ENCODE measurements around the gene CITED2. TPM values are rescaled to one million over a fixed set of nuclear protein-coding genes. Genes with fewer than 3 reads are reported as not detected.

The CITED2 gene
- polyA plus RNA-seq, 1 of the 3 experiments (the other 2 are of a cell fraction): 173 TPM

GRCh38 chr6:139386404-139386803 lies 12.0 kb upstream of the CITED2 start:
- Histone ChIP-seq H3K9ac (no peak overlapping the region), H3K27me3 (ENCODE audit: insufficient read depth) (no peaks in the 10 kb centered on the region), H3K9me2 (no peaks in the 10 kb centered on the region), H3K36me3 (replicated peaks in 1 of 2; ENCODE audit: control insufficient read depth in 1 of 2, insufficient read depth in 2 of 2, low read length in 1 of 2) (no peaks in the 10 kb centered on the region), H3K4me3 (ENCODE audit: low read depth in 2 of 2, low read length in 1 of 2) (no peak overlapping the region), H3F3A (replicated peaks; ENCODE audit: insufficient read depth) (peaks cover 10% of the 10 kb centered on the region), H3K79me2 (ENCODE audit: insufficient read depth) (no peaks in the 10 kb centered on the region), H3K9me3 (no peaks in the 10 kb centered on the region), H3K4me1 (ENCODE audit: control insufficient read depth in 1 of 2, insufficient read depth in 2 of 2, low read depth in 1 of 2, low read length in 1 of 2) (no peaks in the 10 kb centered on the region), H3K4me2 (no peak overlapping the region), H4K20me1 (ENCODE audit: insufficient read depth) (no peaks in the 10 kb centered on the region), H3K27ac (ENCODE audit: low read depth in 2 of 2, low read length in 1 of 2) (no peak overlapping the region), H2AFZ (ENCODE audit: low read depth) (no peak overlapping the region)
- ChIA-PET POLR2A (no interaction called here), CTCF (interaction anchor here (1.2 to 2.2 kb wide), 2 partner anchors 13 to 17 kb away, joined by 3 to 6 read pairs; no protein-coding TSS in a partner anchor)
- WGBS (ENCODE audit: low lambda C conversion rate): 62% methylated on average over 3 of the region's 3 CpGs
- TF ChIP-seq GATA2 (CRISPR knock-in tag; IDR thresholded peaks at IDR 0.05) (no peak), NFIC (IDR thresholded peaks at IDR 0.05; ENCODE audit: borderline replicate concordance) (no peak), EZH2phosphoT487 (IDR thresholded peaks at IDR 0.05; ENCODE audit: borderline replicate concordance, low read depth) (no peak), RFX5 (IDR thresholded peaks at IDR 0.05; ENCODE audit: low read length) (no peak), IRF3 (IDR thresholded peaks at IDR 0.05; ENCODE audit: low read depth, low read length) (no peak), POLR2AphosphoS5 (IDR thresholded peaks at IDR 0.05; ENCODE audit: low read depth, low read length) (no peak), RCOR1 (IDR thresholded peaks at IDR 0.05; ENCODE audit: low read length) (no peak), MAX (IDR thresholded peaks at IDR 0.05; ENCODE audit: low read depth) (no peak), MXI1 (IDR thresholded peaks at IDR 0.05; ENCODE audit: low read depth, low read length) (no peak), FOXJ3 (CRISPR knock-in tag; IDR thresholded peaks at IDR 0.05) (no peak), MEF2A (IDR thresholded peaks at IDR 0.05; ENCODE audit: borderline replicate concordance, low read depth) (no peak), RXRA (IDR thresholded peaks at IDR 0.05; ENCODE audit: borderline replicate concordance, low read depth) (no peak), EP300 (IDR thresholded peaks at IDR 0.05; ENCODE audit: borderline replicate concordance in 1 of 2, low read depth in 1 of 2, low read length in 1 of 2) (no peak), ELF1 (IDR thresholded peaks at IDR 0.05) (no peak), SIN3A (IDR thresholded peaks at IDR 0.05; ENCODE audit: borderline replicate concordance, low read depth, low read length) (no peak), TAF1 (IDR thresholded peaks at IDR 0.05; ENCODE audit: borderline replicate concordance, low read depth, low read length) (no peak), FOXM1 (IDR thresholded peaks at IDR 0.05; ENCODE audit: low read depth) (no peak), ZBTB33 (IDR thresholded peaks at IDR 0.05; ENCODE audit: borderline replicate concordance, low read depth) (no peak)
- TF ChIP-seq, protein P1, sequence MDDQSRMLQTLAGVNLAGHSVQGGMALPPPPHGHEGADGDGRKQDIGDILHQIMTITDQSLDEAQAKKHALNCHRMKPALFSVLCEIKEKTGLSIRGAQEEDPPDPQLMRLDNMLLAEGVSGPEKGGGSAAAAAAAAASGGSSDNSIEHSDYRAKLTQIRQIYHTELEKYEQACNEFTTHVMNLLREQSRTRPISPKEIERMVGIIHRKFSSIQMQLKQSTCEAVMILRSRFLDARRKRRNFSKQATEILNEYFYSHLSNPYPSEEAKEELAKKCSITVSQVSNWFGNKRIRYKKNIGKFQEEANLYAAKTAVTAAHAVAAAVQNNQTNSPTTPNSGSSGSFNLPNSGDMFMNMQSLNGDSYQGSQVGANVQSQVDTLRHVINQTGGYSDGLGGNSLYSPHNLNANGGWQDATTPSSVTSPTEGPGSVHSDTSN (IDR thresholded peaks at IDR 0.05): no peak
- TF ChIP-seq, protein P2, sequence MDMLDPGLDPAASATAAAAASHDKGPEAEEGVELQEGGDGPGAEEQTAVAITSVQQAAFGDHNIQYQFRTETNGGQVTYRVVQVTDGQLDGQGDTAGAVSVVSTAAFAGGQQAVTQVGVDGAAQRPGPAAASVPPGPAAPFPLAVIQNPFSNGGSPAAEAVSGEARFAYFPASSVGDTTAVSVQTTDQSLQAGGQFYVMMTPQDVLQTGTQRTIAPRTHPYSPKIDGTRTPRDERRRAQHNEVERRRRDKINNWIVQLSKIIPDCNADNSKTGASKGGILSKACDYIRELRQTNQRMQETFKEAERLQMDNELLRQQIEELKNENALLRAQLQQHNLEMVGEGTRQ (IDR thresholded peaks at IDR 0.05; ENCODE audit: borderline replicate concordance, low read depth, low read length): no peak
- no peak for DNase-seq
